ENCODE results near the gene ITIH4.

The ITIH4 gene

DNA sequence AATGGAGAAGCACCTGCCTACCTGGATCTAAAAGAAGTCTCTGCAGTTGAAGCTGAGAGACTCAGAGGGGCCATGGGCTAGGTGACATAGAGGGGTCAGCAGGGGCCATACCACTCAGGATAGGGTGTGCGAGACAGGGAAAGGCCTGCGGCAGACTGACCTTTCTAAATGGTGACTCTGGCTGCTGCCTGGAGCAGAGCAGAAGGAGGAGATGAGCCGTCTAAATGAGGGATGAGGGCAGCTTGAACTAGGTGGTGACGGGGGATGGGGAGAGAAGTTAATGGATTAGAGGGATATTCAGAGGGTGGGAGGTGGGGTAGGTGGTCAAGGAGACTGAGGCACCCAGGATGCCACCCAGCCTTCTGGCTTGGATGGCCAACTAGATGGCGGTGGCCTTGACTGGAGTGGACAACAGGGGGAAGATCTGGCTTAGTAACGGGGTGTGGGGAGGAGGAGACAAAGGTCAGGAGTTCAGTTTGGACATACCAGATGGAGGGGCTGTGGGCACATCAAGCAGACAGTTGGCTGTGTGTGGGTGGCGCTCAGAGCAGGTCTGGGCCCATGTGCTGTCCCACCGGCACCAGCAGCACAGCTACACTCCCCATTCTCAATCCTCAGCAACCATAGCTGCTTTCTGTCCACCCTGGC, 56.3 kb downstream of the ITIH4 start:
- no peak for TF ChIP-seq CTCF (IDR thresholded peaks at IDR 0.05)

DNA sequence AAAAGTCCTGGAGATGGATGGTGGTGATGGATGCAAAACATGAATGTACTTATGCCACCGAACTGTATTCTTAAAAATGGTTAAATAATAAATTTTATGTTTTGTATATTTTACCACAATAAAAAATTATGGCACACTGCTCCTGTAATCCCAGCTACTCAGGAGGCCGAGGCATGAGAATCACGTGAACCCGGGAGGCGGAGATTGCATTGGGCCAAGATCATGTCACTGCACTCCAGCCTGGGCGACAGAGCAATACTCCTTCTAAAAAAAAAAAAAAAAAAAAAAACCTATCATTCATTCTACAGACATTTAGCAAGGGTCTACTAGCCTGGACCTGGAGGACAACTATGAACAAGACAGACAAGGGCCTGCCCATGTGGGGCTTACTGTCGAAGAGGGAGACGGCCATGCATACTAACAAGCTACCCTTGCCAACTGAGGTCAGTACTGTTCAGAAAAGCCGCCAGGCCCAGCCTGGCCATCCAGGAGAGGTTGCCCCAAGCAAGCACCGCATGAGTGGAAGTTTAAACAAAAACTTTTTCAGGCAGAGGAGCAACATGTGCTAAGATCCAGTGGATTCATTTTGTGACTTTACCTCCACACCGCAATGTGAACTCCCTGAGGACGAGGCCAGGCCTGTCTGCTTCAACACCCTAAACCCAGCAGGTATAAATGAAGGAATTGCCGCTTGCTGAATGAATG, 57.0 kb downstream of the ITIH4 start:
- TF ChIP-seq CTCF (IDR thresholded peaks at IDR 0.05): no peak

- no peak for TF ChIP-seq CTCF (IDR thresholded peaks at IDR 0.05)
Observed at GRCh38 chr3:52771702-52772101, 58.8 kb downstream of the ITIH4 start.

GRCh38 chr3:52771334-52771681, 59.2 kb downstream of the ITIH4 start:
- no peak for TF ChIP-seq CTCF (IDR thresholded peaks at IDR 0.05)

GRCh38 chr3:52770496-52771333, 59.8 kb downstream of the ITIH4 start, which contains the start of gene NEK4:
Gene NEK4 (minus strand): TSS chr3:52770940. CDS start chr3:52770746, 194 bp downstream.
- TF ChIP-seq CTCF (IDR thresholded peaks at IDR 0.05): no peak

GRCh38 chr3:52769786-52770455, 60.6 kb downstream of the ITIH4 start:
- no peak for TF ChIP-seq CTCF (IDR thresholded peaks at IDR 0.05)

DNA sequence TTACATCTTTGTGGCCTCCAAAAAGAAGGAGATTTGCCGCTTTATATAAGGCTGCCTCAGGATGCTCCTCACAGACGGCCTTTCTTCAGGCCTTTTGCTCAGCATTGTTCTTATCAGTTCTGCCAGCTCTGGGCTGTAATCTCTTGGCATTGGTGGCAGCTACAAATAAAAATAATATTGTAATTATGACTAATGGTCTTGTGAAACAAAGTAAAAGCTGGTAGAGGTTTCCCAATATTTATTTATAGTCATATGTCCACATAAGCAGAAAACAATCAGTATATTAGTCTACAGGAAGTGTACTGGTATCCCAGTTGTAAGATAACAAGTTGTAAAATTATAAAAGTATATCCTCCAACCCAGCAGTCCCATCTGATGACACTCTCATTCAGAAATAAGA, 67.0 kb downstream of the ITIH4 start:
- no peak for TF ChIP-seq CTCF (IDR thresholded peaks at IDR 0.05)
